IgD-negative memory B cell (primary cell): ENCODE measurements around the gene HBD. TPM values are rescaled to one million over a fixed set of nuclear protein-coding genes. Genes with fewer than 3 reads are reported as not detected.

Experiments
- H3K27ac Mint-ChIP-seq, 3 donors: one replicate each; pipeline ENCODE4 v1.8.0; 2020 to 2022; ENCODE audit warnings: mild to moderate bottlenecking in 3 of 3, mixed read lengths in 3 of 3, moderate library complexity in 1 of 3
- H3K27me3 Mint-ChIP-seq: one replicate; pipeline ENCODE4 v1.8.0; 2021; ENCODE audit warnings: mixed read lengths
- H3K36me3 Mint-ChIP-seq: one replicate; pipeline ENCODE4 v1.8.0; 2020; ENCODE audit warnings: mild to moderate bottlenecking, mixed read lengths
- H3K4me1 Mint-ChIP-seq, 3 donors: one replicate each; pipeline ENCODE4 v1.8.0; 2020 to 2022; ENCODE audit warnings: mixed read lengths in 3 of 3, mild to moderate bottlenecking in 1 of 3
- H3K4me3 Mint-ChIP-seq, 4 donors: one replicate each; pipeline ENCODE4 v1.8.0; 2020 to 2022; ENCODE audit warnings: mild to moderate bottlenecking in 4 of 4, mixed read lengths in 4 of 4, moderate library complexity in 3 of 4
- H3K9me3 Mint-ChIP-seq, 3 donors: one replicate each; pipeline ENCODE4 v1.8.0; 2020 to 2021; ENCODE audit warnings: mixed read lengths in 3 of 3, mild to moderate bottlenecking in 1 of 3
- polyA plus RNA-seq: library from polyadenylated mRNA; unstranded; fragments of 300-500 nt; fragmentation: Illumina TruSeq; gene quantifications from one replicate; pipeline ENCODE4 v1.2.3, GENCODE V29; 2021

Gene HBD
- polyA plus RNA-seq, 1 donor from 2014 or later, result not detected

DNA sequence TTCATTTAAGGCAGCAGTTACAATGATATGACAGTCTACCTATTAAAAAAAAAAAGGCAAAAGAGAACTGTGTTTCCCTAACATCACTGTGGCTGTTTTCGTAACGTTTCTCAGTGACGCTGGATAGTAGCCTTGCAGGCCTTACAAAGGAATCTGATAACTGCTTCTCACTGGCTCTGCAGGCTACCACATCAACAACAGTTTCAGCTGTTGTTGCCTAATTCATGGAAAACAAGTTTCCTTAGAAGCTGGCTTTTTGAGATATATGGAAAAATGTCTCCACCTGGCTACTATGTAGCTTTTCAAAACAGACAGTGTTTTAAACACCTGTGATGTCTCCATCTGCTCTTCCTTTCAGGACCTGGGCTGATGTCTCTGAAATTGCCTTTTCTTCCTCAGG, 37.6 kb downstream of the HBD start:
- no peak overlapping the region for H3K27ac Mint-ChIP-seq
- H3K4me3 Mint-ChIP-seq, result no peak overlapping the region
- H3K4me1 Mint-ChIP-seq, result no peaks in the 10 kb centered on the region
- H3K9me3 Mint-ChIP-seq, result peaks cover 1 to 4% (median 3%) of the 10 kb centered on the region in 3 donors
- H3K36me3 Mint-ChIP-seq, result peaks cover 2% of the 10 kb centered on the region
- no peaks in the 10 kb centered on the region for H3K27me3 Mint-ChIP-seq

DNA sequence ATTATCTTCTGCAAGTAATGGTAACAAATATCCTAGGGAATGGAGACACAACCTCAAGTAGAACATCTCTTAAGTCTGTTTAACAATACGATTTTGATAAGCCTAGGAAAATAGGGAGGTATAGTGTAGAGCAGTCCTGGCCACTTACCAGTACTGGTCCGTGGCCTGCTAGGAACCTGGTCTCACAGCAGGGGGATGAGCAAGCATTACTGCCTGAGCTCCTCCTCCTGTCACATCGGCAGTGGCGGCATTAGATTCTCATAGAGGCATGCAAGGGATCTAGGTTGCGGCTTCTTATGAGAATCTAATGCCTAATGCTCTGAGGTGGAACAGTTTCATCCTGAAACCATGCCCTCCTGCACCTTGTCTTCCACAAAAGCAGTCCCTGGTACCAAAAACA, 38.2 kb downstream of the HBD start:
- Mint-ChIP-seq H3K27me3 (no peaks in the 10 kb centered on the region), H3K4me3 (no peak overlapping the region), H3K9me3 (peaks cover 2 to 7% (median 3%) of the 10 kb centered on the region in 3 donors), H3K27ac (no peak overlapping the region), H3K4me1 (no peaks in the 10 kb centered on the region), H3K36me3 (peaks cover 2% of the 10 kb centered on the region)

DNA sequence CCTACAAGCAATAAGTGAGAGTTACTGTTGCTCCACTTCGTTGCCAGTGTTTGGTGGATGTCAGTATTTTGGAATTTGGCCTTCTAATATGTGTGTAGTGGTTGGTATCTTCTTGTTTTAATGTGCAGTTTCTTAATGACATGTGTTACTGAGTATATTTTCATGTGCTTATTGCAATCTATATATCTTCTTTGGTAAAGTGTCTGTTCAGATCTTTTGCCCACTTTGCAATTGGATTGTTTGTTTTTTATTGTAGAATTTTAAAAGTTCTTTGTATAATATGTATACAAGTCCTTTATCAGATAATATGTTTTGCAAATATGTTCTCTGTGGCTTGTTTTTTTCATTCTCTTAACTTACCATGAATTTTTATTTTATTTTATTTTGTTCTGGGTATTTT, 41.5 kb downstream of the HBD start:
- Mint-ChIP-seq H3K27me3 (no peaks in the 10 kb centered on the region), H3K36me3 (peaks cover 2% of the 10 kb centered on the region), H3K4me1 (no peaks in the 10 kb centered on the region), H3K4me3 (peak overlapping the region in 1 of 4 donors; percentile 12), H3K9me3 (peaks cover 5 to 15% (median 8%) of the 10 kb centered on the region in 3 donors), H3K27ac (no peak overlapping the region)

DNA sequence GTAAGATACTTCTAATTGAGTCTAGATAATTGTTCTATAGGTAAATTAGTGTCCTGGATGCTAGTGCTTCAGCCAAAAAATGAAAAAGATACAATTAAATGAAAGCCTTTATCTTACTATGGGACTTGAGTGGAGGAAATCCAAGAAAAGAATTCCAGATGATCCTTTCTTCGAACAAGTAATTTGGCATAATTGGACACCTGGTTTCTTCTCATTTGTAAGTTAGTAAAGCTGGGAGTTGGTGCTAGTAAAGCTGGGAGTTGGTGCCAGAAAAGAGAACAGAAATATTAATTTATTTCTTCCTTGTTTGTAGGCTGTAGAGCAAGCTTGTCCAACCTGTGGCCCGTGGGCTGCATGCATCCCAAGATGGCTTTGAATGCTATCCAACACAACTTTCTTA, 46.1 kb downstream of the HBD start:
- no peaks in the 10 kb centered on the region for H3K4me1 Mint-ChIP-seq
- peaks cover 1% of the 10 kb centered on the region for H3K27me3 Mint-ChIP-seq
- no peaks in the 10 kb centered on the region for H3K36me3 Mint-ChIP-seq
- H3K9me3 Mint-ChIP-seq, result peaks cover 5 to 15% (median 5%) of the 10 kb centered on the region in 3 donors
- no peak overlapping the region for H3K27ac Mint-ChIP-seq
- no peak overlapping the region for H3K4me3 Mint-ChIP-seq

Other genes with a start within 250 kb of the HBD start
- not detected for gene OR51L1, start 239.6 kb downstream of the HBD start, polyA plus RNA-seq
- not detected for gene OR52J3, start 188.0 kb downstream of the HBD start, polyA plus RNA-seq
- not detected for gene OR52E2, start 174.9 kb downstream of the HBD start, polyA plus RNA-seq
- gene OR52E1, start 164.9 kb downstream of the HBD start, polyA plus RNA-seq, result not detected
- not detected for gene OR52A5, start 96.1 kb downstream of the HBD start, polyA plus RNA-seq
- gene OR52A1, start 79.7 kb downstream of the HBD start, polyA plus RNA-seq, result not detected
- gene OR51V1, start 33.8 kb downstream of the HBD start, polyA plus RNA-seq, result not detected
- gene HBB, start 7.4 kb downstream of the HBD start, polyA plus RNA-seq, result 60.1 TPM
- not detected for gene HBG1, start 15.4 kb upstream of the HBD start, polyA plus RNA-seq
- gene HBG2, start 20.3 kb upstream of the HBD start, polyA plus RNA-seq, result 1.0 TPM
- gene HBE1, start 35.5 kb upstream of the HBD start, polyA plus RNA-seq, result not detected
- not detected for gene OR51B4, start 67.5 kb upstream of the HBD start, polyA plus RNA-seq
- not detected for gene OR51B2, start 89.8 kb upstream of the HBD start, polyA plus RNA-seq
- gene OR51B5, start 109.0 kb upstream of the HBD start, polyA plus RNA-seq, result not detected
- not detected for gene OR51B6, start 117.0 kb upstream of the HBD start, polyA plus RNA-seq
- gene OR51M1, start 149.3 kb upstream of the HBD start, polyA plus RNA-seq, result not detected
- gene OR51Q1, start 187.6 kb upstream of the HBD start, polyA plus RNA-seq, result not detected
- not detected for gene OR51I1, start 207.0 kb upstream of the HBD start, polyA plus RNA-seq
- not detected for gene OR51I2, start 214.8 kb upstream of the HBD start, polyA plus RNA-seq